SKM-1 (cell line): ENCODE data around the gene TMED9.
"Not testable (repeated sequence)": the region's sequence is repeated elsewhere in the genome, so short reads cannot be mapped to it uniquely, and the experiment has no call there.

Experiments
- DNase-seq: peaks from one replicate; lab custom pipeline; 2025; ENCODE audit not compliant: unreplicated experiment; lab: John Stamatoyannopoulos, UW

Gene TMED9

GRCh38 chr5:177605667-177606066 lies 13.7 kb downstream of the TMED9 start:
- no peak for DNase-seq

GRCh38 chr5:177606071-177607051 lies 14.4 kb downstream of the TMED9 start:
- DNase-seq, result no peak

GRCh38 chr5:177607115-177607451 lies 15.1 kb downstream of the TMED9 start:
- DNase-seq, result no peak

- DNase-seq, result peak; percentile 12
Observed at GRCh38 chr5:177607452-177608192, 15.6 kb downstream of the TMED9 start.

- no peak for DNase-seq
Observed at GRCh38 chr5:177608243-177609075, 16.5 kb downstream of the TMED9 start.

- no peak for DNase-seq
Observed at GRCh38 chr5:177609076-177610059, 17.4 kb downstream of the TMED9 start.

- no peak for DNase-seq
Observed at GRCh38 chr5:177610131-177610769, 18.2 kb downstream of the TMED9 start.

GRCh38 chr5:177610770-177611445 lies 18.9 kb downstream of the TMED9 start:
- DNase-seq, result no peak

GRCh38 chr5:177611446-177612214 lies 19.6 kb downstream of the TMED9 start:
- no peak for DNase-seq

GRCh38 chr5:177612215-177612673 lies 20.2 kb downstream of the TMED9 start:
- DNase-seq, result no peak

- DNase-seq, result no peak
Observed at GRCh38 chr5:177620560-177620959, 28.6 kb downstream of the TMED9 start.

GRCh38 chr5:177624172-177624571 lies 32.2 kb downstream of the TMED9 start:
- not testable (repeated sequence) for DNase-seq

GRCh38 chr5:177630186-177630585 lies 38.2 kb downstream of the TMED9 start:
- not testable (repeated sequence) for DNase-seq

- DNase-seq, result not testable (repeated sequence)
Observed at GRCh38 chr5:177634912-177635311, 42.9 kb downstream of the TMED9 start.

GRCh38 chr5:177645462-177645861 lies 53.5 kb downstream of the TMED9 start:
- DNase-seq, result not testable (repeated sequence)
